Smooth muscle cell (in vitro differentiated cells): Measurements from ENCODE around the gene TMED3. TPM values are rescaled to one million over a fixed set of nuclear protein-coding genes. Genes with fewer than 3 reads are reported as not detected.

Source experiments
- DNase-seq: peaks from one replicate; lab custom pipeline; 2025; ENCODE audit not compliant: unreplicated experiment; lab: John Stamatoyannopoulos, UW
- H2AFZ ChIP-seq: fragments of 200-600 bp; sonication (generic); 2 replicates; pipeline ENCODE4 v1.6.0; 2016; ENCODE audit warnings: antibody characterized with exemption, low read depth, mild to moderate bottlenecking
- H3F3A ChIP-seq: fragments of 200-600 bp; sonication (generic); 2 replicates; pipeline ENCODE4 v1.6.0; 2017; ENCODE audit warnings: antibody characterized with exemption, low read depth
- H3K27ac ChIP-seq: fragments of 200-600 bp; sonication (generic); 2 replicates; pipeline ENCODE4 v1.5.1; 2016; ENCODE audit warnings: low read depth, mild to moderate bottlenecking
- H3K27me3 ChIP-seq: fragments of 200-600 bp; sonication (generic); 2 replicates; pipeline ENCODE4 v1.6.1; 2016; ENCODE audit warnings: low read depth, mild to moderate bottlenecking
- H3K36me3 ChIP-seq: fragments of 200-600 bp; sonication (generic); 2 replicates; pipeline ENCODE4 v1.5.1; 2016; ENCODE audit warnings: low read depth
- H3K4me1 ChIP-seq: fragments of 200-600 bp; sonication (generic); 2 replicates; pipeline ENCODE4 v1.5.1; 2016; ENCODE audit warnings: low read depth
- H3K4me2 ChIP-seq: fragments of 200-600 bp; sonication (generic); 2 replicates; pipeline ENCODE4 v1.6.0; 2016; ENCODE audit warnings: mild to moderate bottlenecking
- H3K4me3 ChIP-seq: fragments of 200-600 bp; sonication (generic); 2 replicates; pipeline ENCODE4 v1.5.1; 2016; ENCODE audit warnings: mild to moderate bottlenecking
- H3K79me2 ChIP-seq: fragments of 200-600 bp; sonication (generic); 2 replicates; pipeline ENCODE4 v1.6.0; 2016; ENCODE audit warnings: low read depth, mild to moderate bottlenecking
- H3K9ac ChIP-seq: fragments of 200-600 bp; sonication (generic); 2 replicates; pipeline ENCODE4 v1.6.0; 2016; ENCODE audit warnings: low read depth
- H3K9me3 ChIP-seq: fragments of 200-600 bp; sonication (generic); replicated peaks from 2 replicates; pipeline ENCODE4 v1.5.1; 2016; ENCODE audit warnings: low read depth
- H4K20me1 ChIP-seq: fragments of 200-600 bp; sonication (generic); 2 replicates; pipeline ENCODE4 v1.6.0; 2016; ENCODE audit warnings: low read depth
- CTCF ChIP-seq: fragments of 200-600 bp; sonication (generic); IDR thresholded peaks from 2 replicates; pipeline ENCODE4 v1.5.1; 2017; ENCODE audit warnings: borderline replicate concordance, mild to moderate bottlenecking, antibody characterized with exemption; ENCODE audit not compliant: insufficient read depth, poor library complexity, severe bottlenecking
- WGBS: methylation state at CpG from one replicate; pipeline ENCODE4 v1.1.7; 2016; ENCODE audit warnings: low lambda C conversion rate; 5-methylcytosine and 5-hydroxymethylcytosine counted together
- polyA plus RNA-seq: library from polyadenylated mRNA; unstranded; fragments of >200 nt; fragmentation: Nextera tagmentation; extraction: Ambion mirVana; gene quantifications from 2 replicates; pipeline ENCODE4 v1.2.1, GENCODE V29; 2016
- total RNA-seq: library from RNA; depleted of rRNA; stranded (reverse); fragments of >200 nt; gene quantifications from 2 replicates; pipeline ENCODE4 v1.2.3, GENCODE V29; 2014

TMED3 gene
- total and polyA plus RNA-seq, 2 experiments from 2014 or later = 222 to 228 TPM

- no peaks in the 10 kb centered on the region for H4K20me1 ChIP-seq
- TF ChIP-seq CTCF = no peak
- H3K9ac ChIP-seq = no peak overlapping the region
- no peaks in the 10 kb centered on the region for H3K9me3 ChIP-seq
- no peaks in the 10 kb centered on the region for H3K27me3 ChIP-seq
- no peak overlapping the region for H2AFZ ChIP-seq
- no peaks in the 10 kb centered on the region for H3K79me2 ChIP-seq
- DNase-seq = no peak
- no peaks in the 10 kb centered on the region for H3K36me3 ChIP-seq
- no peaks in the 10 kb centered on the region for H3F3A ChIP-seq
- H3K27ac ChIP-seq = no peak overlapping the region
- H3K4me1 ChIP-seq = no peaks in the 10 kb centered on the region
- WGBS = 98% methylated on average over 3 of the region's 3 CpGs
- no peak overlapping the region for H3K4me2 ChIP-seq
- H3K4me3 ChIP-seq = no peak overlapping the region
These were observed 46.7 kb downstream of the TMED3 start for GRCh38 chr15:79357566-79357965.

GRCh38 chr15:79358069-79358468 is 47.2 kb downstream of the TMED3 start:
- Histone ChIP-seq H3K4me1 (no peaks in the 10 kb centered on the region), H3K4me2 (no peak overlapping the region)

GRCh38 chr15:79364571-79365240 is 53.8 kb downstream of the TMED3 start:
- no peaks in the 10 kb centered on the region for H3K9me3 ChIP-seq
- no peak overlapping the region for H2AFZ ChIP-seq
- H3K4me3 ChIP-seq = no peak overlapping the region
- no peak overlapping the region for H3K27ac ChIP-seq
- peaks cover 10% of the 10 kb centered on the region for H3K4me1 ChIP-seq
- no peak for DNase-seq
- H3K79me2 ChIP-seq = no peaks in the 10 kb centered on the region
- peak overlapping the region; percentile 58 for H3K4me2 ChIP-seq
- H3K9ac ChIP-seq = no peak overlapping the region
- H3K27me3 ChIP-seq = no peaks in the 10 kb centered on the region
- no peaks in the 10 kb centered on the region for H4K20me1 ChIP-seq
- peaks cover 9% of the 10 kb centered on the region for H3F3A ChIP-seq
- 84% methylated on average over 9 of the region's 9 CpGs for WGBS
- TF ChIP-seq CTCF = no peak
- no peaks in the 10 kb centered on the region for H3K36me3 ChIP-seq

More at GRCh38 chr15:79358069-79358468, 47.2 kb downstream of the TMED3 start:
- DNase-seq = no peak
- H3F3A ChIP-seq = no peaks in the 10 kb centered on the region
- no peak for TF ChIP-seq CTCF
- H3K4me3 ChIP-seq = no peak overlapping the region
- WGBS = 91% methylated on average over 3 of the region's 3 CpGs
- no peak overlapping the region for H3K27ac ChIP-seq
- no peaks in the 10 kb centered on the region for H4K20me1 ChIP-seq
- H3K9ac ChIP-seq = no peak overlapping the region
- H3K79me2 ChIP-seq = no peaks in the 10 kb centered on the region
- no peaks in the 10 kb centered on the region for H3K36me3 ChIP-seq
- no peak overlapping the region for H2AFZ ChIP-seq
- no peaks in the 10 kb centered on the region for H3K27me3 ChIP-seq
- H3K9me3 ChIP-seq = no peaks in the 10 kb centered on the region

- Histone ChIP-seq H3K79me2 (no peaks in the 10 kb centered on the region), H3K27me3 (no peaks in the 10 kb centered on the region), H3K4me2 (peak overlapping the region; percentile 58), H3F3A (peaks cover 9% of the 10 kb centered on the region), H3K9me3 (no peaks in the 10 kb centered on the region), H3K4me3 (no peak overlapping the region), H3K36me3 (no peaks in the 10 kb centered on the region), H3K27ac (no peak overlapping the region), H3K4me1 (peaks cover 10% of the 10 kb centered on the region), H2AFZ (no peak overlapping the region), H4K20me1 (no peaks in the 10 kb centered on the region), H3K9ac (no peak overlapping the region)
- WGBS = 2% methylated on average over 3 of the region's 3 CpGs
- TF ChIP-seq CTCF = no peak
- DNase-seq = no peak
These were observed 54.9 kb downstream of the TMED3 start for GRCh38 chr15:79365765-79366164.
